HL-60 (cell line): ENCODE results near the gene AFF2.

Source experiments
- DNase-seq, 2 experiments: peaks; one replicate each; pipeline ENCODE4 v3.0.0-alpha.2; 2010 to 2020; ENCODE audit warnings: low read depth in 1 of 2, low spot score in 1 of 2
- H3K27ac ChIP-seq: fragments of 250-450 bp; sonication (Bioruptor Pico); replicated peaks from 2 replicates; pipeline ENCODE4 v1.5.1; 2020; ENCODE audit warnings: mild to moderate bottlenecking, moderate library complexity
- H3K27me3 ChIP-seq: fragments of 250-450 bp; sonication (Bioruptor Pico); 2 replicates; pipeline ENCODE4 v1.5.1; 2021; ENCODE audit warnings: mild to moderate bottlenecking, moderate library complexity; ENCODE audit not compliant: insufficient read depth, poor library complexity, severe bottlenecking
- H3K4me3 ChIP-seq: replicated peaks from 2 replicates; pipeline ENCODE4 v1.5.1; 2011; ENCODE audit warnings: mild to moderate bottlenecking, control low read depth, low read length; ENCODE audit not compliant: insufficient read depth
- CTCF ChIP-seq: IDR thresholded peaks from one replicate; pipeline ENCODE4 v1.5.1; 2011; ENCODE audit warnings: low read length, control low read depth, inconsistent platforms; ENCODE audit not compliant: insufficient read depth
- GABPA ChIP-seq: IDR thresholded peaks from 2 replicates; pipeline ENCODE4 v1.6.1; 2012; ENCODE audit warnings: low read depth
- POLR2AphosphoS5 ChIP-seq: IDR thresholded peaks from 2 replicates; pipeline ENCODE4 v1.6.1; 2012; ENCODE audit warnings: low read depth
- SPI1 ChIP-seq: IDR thresholded peaks from 2 replicates; pipeline ENCODE4 v1.6.1; 2012; ENCODE audit warnings: low read depth, mild to moderate bottlenecking, borderline replicate concordance
- TF ChIP-seq, protein P1 (sequence below): IDR thresholded peaks from 2 replicates; pipeline ENCODE4 v1.6.1; 2012; ENCODE audit warnings: low read depth; ENCODE audit not compliant: insufficient replicate concordance

Gene AFF2

DNA sequence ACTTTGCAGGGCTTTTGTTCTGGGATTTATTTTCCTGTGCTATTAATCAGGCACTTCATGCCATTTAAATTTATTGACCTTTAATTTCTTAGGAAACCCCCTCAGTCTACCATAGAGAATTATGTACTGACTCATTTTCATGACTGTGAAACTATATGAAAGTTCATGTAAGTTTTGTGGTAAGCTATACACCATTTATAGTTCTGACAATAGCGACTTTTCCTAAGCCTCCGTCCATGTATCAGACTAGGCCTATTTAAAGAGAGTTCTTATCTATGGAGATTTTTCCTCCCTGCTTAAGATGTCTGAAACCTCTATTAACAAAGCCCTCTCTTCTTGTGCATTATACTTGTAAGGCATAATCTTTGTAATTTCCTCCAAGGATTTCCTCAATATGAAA, 111.6 kb downstream of the AFF2 start:
- no peak overlapping the region for H3K4me3 ChIP-seq
- H3K27ac ChIP-seq, result 0 out of 2 replicates have a peak overlapping the region, but pooled peaks have one; percentile 14
- no peak for DNase-seq
- no peaks in the 10 kb centered on the region for H3K27me3 ChIP-seq
- TF ChIP-seq CTCF (no peak), GABPA (no peak), SPI1 (no peak), POLR2AphosphoS5 (no peak)
- TF ChIP-seq, protein P1, sequence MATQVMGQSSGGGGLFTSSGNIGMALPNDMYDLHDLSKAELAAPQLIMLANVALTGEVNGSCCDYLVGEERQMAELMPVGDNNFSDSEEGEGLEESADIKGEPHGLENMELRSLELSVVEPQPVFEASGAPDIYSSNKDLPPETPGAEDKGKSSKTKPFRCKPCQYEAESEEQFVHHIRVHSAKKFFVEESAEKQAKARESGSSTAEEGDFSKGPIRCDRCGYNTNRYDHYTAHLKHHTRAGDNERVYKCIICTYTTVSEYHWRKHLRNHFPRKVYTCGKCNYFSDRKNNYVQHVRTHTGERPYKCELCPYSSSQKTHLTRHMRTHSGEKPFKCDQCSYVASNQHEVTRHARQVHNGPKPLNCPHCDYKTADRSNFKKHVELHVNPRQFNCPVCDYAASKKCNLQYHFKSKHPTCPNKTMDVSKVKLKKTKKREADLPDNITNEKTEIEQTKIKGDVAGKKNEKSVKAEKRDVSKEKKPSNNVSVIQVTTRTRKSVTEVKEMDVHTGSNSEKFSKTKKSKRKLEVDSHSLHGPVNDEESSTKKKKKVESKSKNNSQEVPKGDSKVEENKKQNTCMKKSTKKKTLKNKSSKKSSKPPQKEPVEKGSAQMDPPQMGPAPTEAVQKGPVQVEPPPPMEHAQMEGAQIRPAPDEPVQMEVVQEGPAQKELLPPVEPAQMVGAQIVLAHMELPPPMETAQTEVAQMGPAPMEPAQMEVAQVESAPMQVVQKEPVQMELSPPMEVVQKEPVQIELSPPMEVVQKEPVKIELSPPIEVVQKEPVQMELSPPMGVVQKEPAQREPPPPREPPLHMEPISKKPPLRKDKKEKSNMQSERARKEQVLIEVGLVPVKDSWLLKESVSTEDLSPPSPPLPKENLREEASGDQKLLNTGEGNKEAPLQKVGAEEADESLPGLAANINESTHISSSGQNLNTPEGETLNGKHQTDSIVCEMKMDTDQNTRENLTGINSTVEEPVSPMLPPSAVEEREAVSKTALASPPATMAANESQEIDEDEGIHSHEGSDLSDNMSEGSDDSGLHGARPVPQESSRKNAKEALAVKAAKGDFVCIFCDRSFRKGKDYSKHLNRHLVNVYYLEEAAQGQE, result no peak

GRCh38 chrX:148612431-148612830, 112.0 kb downstream of the AFF2 start:
- H3K27me3 ChIP-seq, result no peaks in the 10 kb centered on the region
- no peak for DNase-seq
- H3K4me3 ChIP-seq, result no peak overlapping the region
- 0 out of 2 replicates have a peak overlapping the region, but pooled peaks have one; percentile 14 for H3K27ac ChIP-seq
- TF ChIP-seq CTCF (no peak), GABPA (no peak), POLR2AphosphoS5 (no peak), SPI1 (no peak)
- TF ChIP-seq, protein P1, result no peak

DNA sequence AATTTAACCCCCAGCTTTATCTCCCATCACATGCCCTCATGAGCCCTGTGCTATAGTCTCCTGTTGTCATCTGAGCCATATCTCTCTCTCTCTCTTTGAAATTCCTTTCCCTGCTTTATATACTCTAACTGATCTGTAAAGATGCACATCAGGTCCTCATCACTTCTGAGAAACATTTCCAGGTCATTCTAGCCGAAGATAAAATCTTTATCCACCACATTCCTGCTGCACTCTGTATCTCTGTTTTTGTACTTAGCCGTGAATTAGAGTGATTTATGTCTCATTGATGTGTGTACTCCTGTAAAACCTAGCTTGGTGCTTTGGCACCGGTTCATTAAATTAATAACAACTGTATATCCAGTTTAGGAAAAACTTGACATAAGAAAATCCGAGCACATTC, 113.2 kb downstream of the AFF2 start:
- TF ChIP-seq POLR2AphosphoS5 (no peak), CTCF (no peak), SPI1 (no peak), GABPA (no peak)
- TF ChIP-seq, protein P1, result no peak

More for the DNA sequence above, 113.2 kb downstream of the AFF2 start:
- H3K27ac ChIP-seq, result no peak overlapping the region
- no peaks in the 10 kb centered on the region for H3K27me3 ChIP-seq
- H3K4me3 ChIP-seq, result no peak overlapping the region
- DNase-seq, result no peak
